AG09309 (cell line): Measurements from ENCODE around the gene SCD5.

Experiments
- DNase-seq: peaks from one replicate; pipeline ENCODE4 v3.0.0-alpha.2; 2010; ENCODE audit warnings: low read depth
- H3K4me3 ChIP-seq: 2 replicates; pipeline ENCODE4 v1.5.1; 2011; ENCODE audit warnings: mild to moderate bottlenecking, low read depth, low read length, moderate library complexity; ENCODE audit not compliant: control insufficient read depth
- CTCF ChIP-seq: IDR thresholded peaks from 2 replicates; pipeline ENCODE4 v1.5.1; 2011; ENCODE audit warnings: mild to moderate bottlenecking, low read depth, low read length, inconsistent platforms; ENCODE audit not compliant: insufficient read depth, control insufficient read depth; ENCODE audit errors: missing control alignments

SCD5 gene

GRCh38 chr4:82694892-82695291 lies 103.7 kb downstream of the SCD5 start:
- DNase-seq, result no peak
- no peak overlapping the region for H3K4me3 ChIP-seq
- TF ChIP-seq CTCF, result no peak

DNA sequence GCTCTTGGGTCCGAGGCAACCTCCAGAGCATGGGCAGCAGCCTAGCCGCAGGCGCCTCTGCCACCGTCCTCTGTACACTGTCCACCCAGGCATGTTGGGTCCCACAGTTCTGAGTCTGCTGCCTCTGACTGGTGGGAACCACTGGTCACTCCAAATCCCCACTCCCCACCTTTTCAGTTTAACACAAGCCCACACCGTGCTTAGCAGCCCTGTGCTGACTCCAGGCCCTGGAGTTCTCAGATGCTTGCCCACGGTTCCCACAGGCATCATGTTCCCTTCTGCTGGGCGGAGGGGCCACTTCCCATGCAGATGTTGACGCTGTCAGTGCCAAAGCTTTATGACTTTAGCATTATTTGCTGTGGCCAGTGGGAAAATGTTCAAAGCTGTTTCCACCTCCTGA lies 104.5 kb downstream of the SCD5 start:
- no peak for DNase-seq

DNA sequence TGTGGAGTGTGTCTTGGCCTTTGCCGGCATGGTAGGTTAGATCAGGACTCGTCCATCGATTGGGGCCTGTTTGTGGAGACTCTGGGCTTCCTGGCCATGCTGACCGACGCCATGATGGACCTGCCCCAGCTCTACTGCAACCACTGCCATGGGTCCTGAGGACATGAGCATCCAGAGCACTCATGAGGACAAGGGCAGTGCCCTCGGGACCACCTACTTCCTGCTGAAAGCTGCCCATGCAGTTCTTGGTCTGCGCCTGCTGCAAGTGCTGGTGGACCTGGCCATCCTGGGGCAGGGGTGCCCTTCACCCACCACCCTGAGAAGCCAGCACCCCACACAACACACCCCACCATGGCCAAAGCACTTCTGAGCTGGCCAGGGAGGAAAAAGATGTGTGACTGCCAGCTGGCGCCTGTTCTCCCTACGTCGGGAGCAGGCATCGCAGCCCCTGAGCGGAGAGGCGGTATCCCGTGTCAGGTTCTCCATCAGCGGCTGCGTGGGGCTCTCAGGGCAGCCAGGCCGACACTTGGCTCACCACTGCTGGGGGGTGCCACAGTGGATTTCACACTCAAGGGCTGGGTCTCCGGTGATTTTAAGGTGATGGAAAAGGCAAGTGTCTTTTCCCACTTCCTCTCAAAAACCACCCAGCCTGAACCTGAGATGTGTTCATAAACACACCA lies 106.4 kb downstream of the SCD5 start:
- H3K4me3 ChIP-seq, result no peak overlapping the region
- no peak for TF ChIP-seq CTCF
- DNase-seq, result no peak

More for the DNA sequence above, 104.5 kb downstream of the SCD5 start:
- H3K4me3 ChIP-seq, result no peak overlapping the region
- no peak for TF ChIP-seq CTCF

- no peak overlapping the region for H3K4me3 ChIP-seq
- no peak for TF ChIP-seq CTCF
- no peak for DNase-seq
These were observed 107.2 kb downstream of the SCD5 start for GRCh38 chr4:82691431-82691830.

DNA sequence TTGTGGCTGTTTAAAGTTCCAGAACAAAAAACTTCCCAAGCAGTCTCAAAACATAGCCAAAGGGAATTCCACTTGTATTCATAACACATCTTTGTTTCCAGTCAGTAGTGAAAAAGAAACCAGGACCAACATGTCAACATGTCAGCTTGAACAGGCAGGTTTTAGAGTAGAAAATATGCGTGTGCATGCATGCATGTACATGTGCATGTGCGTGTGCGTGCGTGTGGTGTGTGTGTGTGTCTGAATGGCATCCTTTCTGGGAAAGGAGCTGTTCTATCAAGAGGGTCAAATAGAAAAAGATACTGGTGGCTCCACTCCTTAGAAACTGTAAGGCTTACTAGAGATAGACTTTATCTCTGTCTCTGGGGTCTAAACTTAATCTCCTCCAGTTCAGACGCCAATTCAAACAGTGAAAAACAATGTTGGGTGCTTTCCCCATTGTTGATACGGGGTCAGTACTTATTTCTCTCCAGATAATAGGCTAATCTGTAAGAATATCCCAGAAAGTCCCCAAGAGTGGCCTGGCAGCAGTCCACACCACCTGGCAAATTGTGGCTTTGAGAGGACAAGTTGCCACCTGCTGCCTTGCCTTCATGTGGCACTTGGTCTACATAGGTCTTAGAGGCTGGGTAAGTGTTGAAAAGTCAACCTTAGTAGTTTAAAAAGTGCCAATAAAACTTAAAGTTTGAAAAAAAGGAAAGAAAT lies 110.4 kb downstream of the SCD5 start:
- H3K4me3 ChIP-seq, result no peak overlapping the region
- TF ChIP-seq CTCF, result no peak
- no peak for DNase-seq

- no peak overlapping the region for H3K4me3 ChIP-seq
- TF ChIP-seq CTCF, result no peak
- no peak for DNase-seq
These were observed 111.1 kb downstream of the SCD5 start for GRCh38 chr4:82687531-82687930.
